Activated naive CD8-positive, alpha-beta T cell treated with anti-CD3 and anti-CD28 coated beads, Interleukin-2, amount 10 ng/mL, durations not matched to agents 7 days and 5 days (primary cell): ENCODE results near the gene ACTN2. TPM values are rescaled to one million over a fixed set of nuclear protein-coding genes. Genes with fewer than 3 reads are reported as not detected.

Experiments used
- ATAC-seq: fragments of 150-1000 bp; cut with Tn5 transposase; one replicate; pipeline ENCODE4 v1.10.0; 2021; ENCODE audit warnings: low read depth, moderate library complexity
- POLR2A ChIA-PET: fragments of 350-600 bp; sonication (Branson Sonifier 250); formaldehyde crosslinking; loops from one replicate; lab custom pipeline; 2021; ENCODE audit warnings: antibody characterized with exemption; lab: Charles Lee
- DNase-seq: peaks from one replicate; pipeline ENCODE4 v3.0.0; 2021
- H3K27ac Mint-ChIP-seq: one replicate; pipeline ENCODE4 v1.8.0; 2022; ENCODE audit warnings: mild to moderate bottlenecking, mixed read lengths
- H3K27me3 Mint-ChIP-seq: one replicate; pipeline ENCODE4 v1.8.0; 2022; ENCODE audit warnings: mild to moderate bottlenecking, moderate library complexity, mixed read lengths
- H3K36me3 Mint-ChIP-seq: one replicate; pipeline ENCODE4 v1.8.0; 2021; ENCODE audit warnings: mild to moderate bottlenecking, mixed read lengths
- H3K4me1 Mint-ChIP-seq: one replicate; pipeline ENCODE4 v1.8.0; 2021; ENCODE audit warnings: mixed read lengths
- H3K4me3 Mint-ChIP-seq: one replicate; pipeline ENCODE4 v1.8.0; 2022; ENCODE audit warnings: mild to moderate bottlenecking, moderate library complexity, mixed read lengths
- H3K9me3 Mint-ChIP-seq: one replicate; pipeline ENCODE4 v1.8.0; 2021; ENCODE audit warnings: mixed read lengths
- total RNA-seq, 2 experiments: library from RNA; stranded (reverse); gene quantifications; one replicate each; pipeline ENCODE4 v1.2.3, GENCODE V29; 2021

ACTN2 gene
- total RNA-seq, 2 experiments from 2014 or later: not detected

DNA sequence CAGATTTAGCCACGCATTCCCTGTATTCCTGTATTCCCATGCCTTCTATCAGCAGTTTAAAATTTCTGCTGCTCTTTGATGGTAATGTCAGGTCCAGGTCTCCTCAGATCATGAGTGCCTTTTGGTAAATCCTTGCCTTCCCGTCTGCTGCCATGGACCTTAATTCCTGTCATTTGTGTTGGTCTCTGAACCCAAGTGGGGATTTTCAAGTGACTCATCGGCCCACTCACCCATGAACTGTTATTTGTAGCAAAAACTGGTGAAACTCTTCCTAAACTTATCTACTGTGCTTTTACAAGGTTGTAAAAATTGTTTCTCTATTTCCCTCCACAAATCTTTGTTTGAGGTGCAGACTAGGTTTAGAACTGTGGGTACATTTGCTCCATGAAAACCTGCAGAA lies 47.4 kb downstream of the ACTN2 start:
- peaks cover 2% of the 10 kb centered on the region for H3K4me1 Mint-ChIP-seq
- ATAC-seq: no peak
- no peaks in the 10 kb centered on the region for H3K36me3 Mint-ChIP-seq
- no peaks in the 10 kb centered on the region for H3K9me3 Mint-ChIP-seq
- no peak overlapping the region for H3K27ac Mint-ChIP-seq
- no peak overlapping the region for H3K4me3 Mint-ChIP-seq
- POLR2A ChIA-PET: no interaction called here
- no peak for DNase-seq
- H3K27me3 Mint-ChIP-seq: peaks cover 3% of the 10 kb centered on the region

DNA sequence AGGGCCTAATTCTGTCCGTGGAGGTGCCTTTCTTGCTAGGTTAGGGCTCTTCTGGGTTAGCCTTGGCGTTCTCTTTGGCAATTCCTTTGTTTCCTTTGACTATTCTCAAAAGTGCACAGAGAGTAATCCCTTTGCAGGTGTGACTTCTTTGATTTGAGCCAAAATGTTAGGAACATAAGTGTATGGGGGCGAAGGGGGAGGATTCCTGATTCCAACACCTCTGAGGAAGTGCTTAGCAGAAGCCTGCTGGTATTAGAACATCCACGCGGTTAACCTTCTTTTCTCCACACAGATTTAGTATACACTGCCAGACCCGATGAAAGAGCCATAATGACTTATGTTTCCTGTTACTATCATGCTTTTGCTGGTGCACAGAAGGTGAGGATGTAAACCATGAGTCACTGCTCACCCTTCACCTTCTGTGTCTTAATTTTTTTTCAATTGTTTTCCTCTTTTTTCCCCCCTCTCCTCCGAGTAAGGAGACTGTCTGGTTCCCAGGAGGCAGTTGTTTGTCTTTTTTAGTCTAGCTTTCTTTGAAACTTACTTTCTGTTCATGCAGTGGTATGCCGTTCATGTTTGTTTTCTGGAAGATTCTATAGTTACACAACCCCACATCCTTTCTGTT lies 48.0 kb downstream of the ACTN2 start:
- no peaks in the 10 kb centered on the region for H3K9me3 Mint-ChIP-seq
- DNase-seq (no peak), ATAC-seq (no peak)
- no peak overlapping the region for H3K4me3 Mint-ChIP-seq
- no peak overlapping the region for H3K27ac Mint-ChIP-seq
- no peaks in the 10 kb centered on the region for H3K36me3 Mint-ChIP-seq
- peaks cover 2% of the 10 kb centered on the region for H3K4me1 Mint-ChIP-seq
- POLR2A ChIA-PET: no interaction called here
- peaks cover 3% of the 10 kb centered on the region for H3K27me3 Mint-ChIP-seq

DNA sequence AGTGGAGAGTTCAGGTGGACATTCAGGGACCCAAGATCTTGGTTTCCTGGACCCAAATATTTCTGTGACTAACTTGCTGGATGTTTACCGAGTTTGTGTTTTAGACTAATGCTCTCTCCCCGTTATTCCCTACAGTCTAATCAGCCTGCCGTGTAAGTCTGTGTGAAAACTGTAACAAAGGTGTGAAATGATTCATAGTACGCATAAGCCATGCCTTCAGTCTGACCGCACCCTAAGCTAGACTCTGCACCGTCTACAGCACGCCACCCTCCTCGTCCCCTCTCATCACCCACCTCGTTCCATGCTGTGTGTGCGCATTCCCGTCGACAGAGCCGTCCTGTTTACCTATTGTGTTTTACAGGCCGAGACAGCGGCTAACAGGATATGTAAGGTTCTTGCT lies 50.5 kb downstream of the ACTN2 start:
- ATAC-seq (no peak), DNase-seq (no peak)
- no peak overlapping the region for H3K4me3 Mint-ChIP-seq
- no peaks in the 10 kb centered on the region for H3K9me3 Mint-ChIP-seq
- H3K27me3 Mint-ChIP-seq: peaks cover 2% of the 10 kb centered on the region
- no peak overlapping the region for H3K27ac Mint-ChIP-seq
- H3K36me3 Mint-ChIP-seq: no peaks in the 10 kb centered on the region
- POLR2A ChIA-PET: no interaction called here
- H3K4me1 Mint-ChIP-seq: peaks cover 2% of the 10 kb centered on the region

DNA sequence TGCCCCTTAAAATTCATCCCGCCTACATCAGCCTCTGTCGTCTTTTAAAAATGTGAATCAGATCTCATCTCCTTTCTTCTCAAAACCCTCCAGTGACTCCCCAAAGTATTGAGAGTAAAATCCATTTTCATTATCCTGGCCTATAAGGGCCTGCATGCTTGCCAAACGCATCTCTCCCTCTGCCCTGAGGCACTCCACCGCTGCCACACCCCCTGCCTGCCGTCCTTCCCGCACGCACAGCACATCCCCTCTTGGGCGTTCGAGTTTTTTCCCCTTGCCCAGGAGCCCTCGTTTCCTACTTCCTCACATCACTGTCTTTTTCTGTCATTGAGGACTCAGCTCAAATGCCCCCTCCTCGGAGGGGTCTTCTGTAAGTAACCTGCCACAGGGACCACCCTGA lies 55.5 kb downstream of the ACTN2 start:
- ATAC-seq: no peak
- H3K4me1 Mint-ChIP-seq: no peaks in the 10 kb centered on the region
- no peaks in the 10 kb centered on the region for H3K36me3 Mint-ChIP-seq
- H3K27me3 Mint-ChIP-seq: peaks cover 2% of the 10 kb centered on the region
- no peaks in the 10 kb centered on the region for H3K9me3 Mint-ChIP-seq
- H3K27ac Mint-ChIP-seq: no peak overlapping the region
- no peak overlapping the region for H3K4me3 Mint-ChIP-seq
- POLR2A ChIA-PET: no interaction called here
- no peak for DNase-seq

DNA sequence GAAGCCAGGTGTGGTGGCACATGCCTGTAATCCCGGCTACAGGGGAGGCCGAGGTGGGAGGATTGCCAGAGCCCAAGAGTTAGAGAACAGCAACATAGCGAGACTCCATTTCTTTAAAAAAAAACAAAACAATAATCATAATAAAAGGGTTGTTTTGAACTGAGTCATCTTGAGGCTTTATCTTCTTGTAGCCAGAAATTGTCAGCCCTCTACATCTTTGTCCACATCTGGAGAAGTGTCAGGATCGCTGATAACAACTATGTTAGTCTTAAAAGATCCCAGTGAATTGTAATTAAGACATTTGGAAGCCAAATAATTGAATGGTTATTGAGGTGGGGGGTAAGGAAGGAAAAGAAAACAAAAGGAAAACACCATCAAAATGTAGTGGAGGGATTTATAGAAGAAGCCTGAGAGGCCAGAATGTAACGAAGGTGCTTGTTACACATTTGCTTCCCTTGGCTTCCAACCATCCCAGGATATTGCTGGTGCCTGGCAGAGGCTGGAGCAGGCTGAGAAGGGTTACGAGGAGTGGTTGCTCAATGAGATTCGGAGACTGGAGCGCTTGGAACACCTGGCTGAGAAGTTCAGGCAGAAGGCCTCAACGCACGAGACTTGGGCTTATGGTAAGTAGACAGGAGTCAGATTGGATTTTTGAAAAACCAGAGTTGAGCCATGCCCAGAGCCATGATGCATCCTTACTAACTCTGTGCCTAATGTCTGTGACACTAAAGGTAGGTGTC lies 56.3 kb downstream of the ACTN2 start:
- Mint-ChIP-seq H3K9me3 (no peaks in the 10 kb centered on the region), H3K36me3 (no peaks in the 10 kb centered on the region), H3K4me3 (no peak overlapping the region), H3K4me1 (no peaks in the 10 kb centered on the region), H3K27me3 (peaks cover 5% of the 10 kb centered on the region), H3K27ac (no peak overlapping the region)
- DNase-seq: no peak
- ATAC-seq: no peak
- POLR2A ChIA-PET: no interaction called here

DNA sequence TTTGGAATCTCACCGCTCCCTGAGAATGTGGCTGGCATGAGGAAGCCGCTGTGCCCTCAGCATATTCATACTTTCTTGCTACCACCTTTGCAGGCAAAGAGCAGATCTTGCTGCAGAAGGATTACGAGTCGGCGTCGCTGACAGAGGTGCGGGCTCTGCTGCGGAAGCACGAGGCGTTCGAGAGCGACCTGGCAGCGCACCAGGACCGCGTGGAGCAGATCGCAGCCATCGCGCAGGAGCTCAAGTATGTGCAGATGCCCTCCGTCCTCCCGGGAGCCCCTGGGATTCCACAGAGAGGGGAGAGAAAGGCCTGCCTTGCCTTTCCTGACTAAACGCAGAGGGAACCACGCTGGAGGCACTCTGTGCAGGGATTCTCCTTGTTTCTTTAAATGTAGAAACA lies 58.2 kb downstream of the ACTN2 start:
- no peaks in the 10 kb centered on the region for H3K4me1 Mint-ChIP-seq
- no peak for DNase-seq
- POLR2A ChIA-PET: no interaction called here
- no peak for ATAC-seq
- H3K27ac Mint-ChIP-seq: no peak overlapping the region
- no peaks in the 10 kb centered on the region for H3K9me3 Mint-ChIP-seq
- no peak overlapping the region for H3K4me3 Mint-ChIP-seq
- peaks cover 9% of the 10 kb centered on the region for H3K27me3 Mint-ChIP-seq
- no peaks in the 10 kb centered on the region for H3K36me3 Mint-ChIP-seq

DNA sequence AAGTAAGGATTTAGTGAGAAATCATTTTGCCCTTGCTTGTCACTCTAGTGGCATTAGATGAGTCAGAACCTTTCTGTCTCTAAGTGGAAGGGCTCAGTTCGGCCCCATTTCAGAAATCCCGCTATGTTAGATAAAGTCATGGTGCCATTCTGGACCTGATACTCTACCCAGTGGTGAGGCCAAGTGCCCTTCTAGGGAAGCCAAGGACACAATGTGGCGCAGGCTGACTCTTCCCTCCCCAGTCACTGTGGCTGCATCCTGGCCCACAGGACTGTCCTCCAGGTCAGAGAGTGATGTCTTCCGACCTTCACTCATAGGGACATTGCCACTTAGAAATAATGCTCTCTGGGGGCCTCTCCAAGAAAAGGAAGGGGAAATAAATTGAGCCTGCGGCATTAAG lies 60.5 kb downstream of the ACTN2 start:
- no peaks in the 10 kb centered on the region for H3K4me1 Mint-ChIP-seq
- no peak for ATAC-seq
- H3K27me3 Mint-ChIP-seq: peaks cover 10% of the 10 kb centered on the region
- H3K4me3 Mint-ChIP-seq: no peak overlapping the region
- POLR2A ChIA-PET: no interaction called here
- no peaks in the 10 kb centered on the region for H3K36me3 Mint-ChIP-seq
- no peak for DNase-seq
- H3K27ac Mint-ChIP-seq: no peak overlapping the region
- H3K9me3 Mint-ChIP-seq: no peaks in the 10 kb centered on the region

DNA sequence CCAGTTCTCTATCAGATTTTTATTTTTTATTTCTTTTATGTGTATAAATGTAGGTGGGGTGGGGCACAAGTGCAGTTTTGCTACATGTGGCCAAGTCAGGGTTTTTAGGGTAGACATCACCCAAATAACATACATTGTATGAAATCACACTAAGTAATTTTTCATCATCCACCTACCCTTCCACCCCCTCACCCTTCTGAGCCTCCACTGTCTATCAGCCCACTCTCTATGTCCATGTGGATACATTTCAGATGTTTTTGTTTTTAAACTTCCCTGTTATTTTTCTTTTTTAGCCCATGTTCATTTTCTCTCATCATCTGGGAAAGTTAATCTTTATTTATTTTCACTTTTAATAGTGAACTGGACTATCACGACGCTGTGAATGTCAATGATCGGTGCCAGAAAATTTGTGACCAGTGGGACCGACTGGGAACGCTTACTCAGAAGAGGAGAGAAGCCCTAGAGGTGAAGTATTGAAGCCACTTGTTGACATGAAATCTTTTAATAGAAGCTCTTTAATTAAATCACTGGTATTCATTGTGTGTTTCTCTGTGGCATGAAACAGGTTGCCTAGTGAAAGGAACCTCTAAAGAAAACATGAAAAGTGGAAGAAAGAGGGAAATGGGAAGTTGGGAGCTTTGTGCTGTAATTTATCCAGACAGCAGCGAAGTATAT lies 61.1 kb downstream of the ACTN2 start:
- POLR2A ChIA-PET: no interaction called here
- H3K4me1 Mint-ChIP-seq: no peaks in the 10 kb centered on the region

DNA sequence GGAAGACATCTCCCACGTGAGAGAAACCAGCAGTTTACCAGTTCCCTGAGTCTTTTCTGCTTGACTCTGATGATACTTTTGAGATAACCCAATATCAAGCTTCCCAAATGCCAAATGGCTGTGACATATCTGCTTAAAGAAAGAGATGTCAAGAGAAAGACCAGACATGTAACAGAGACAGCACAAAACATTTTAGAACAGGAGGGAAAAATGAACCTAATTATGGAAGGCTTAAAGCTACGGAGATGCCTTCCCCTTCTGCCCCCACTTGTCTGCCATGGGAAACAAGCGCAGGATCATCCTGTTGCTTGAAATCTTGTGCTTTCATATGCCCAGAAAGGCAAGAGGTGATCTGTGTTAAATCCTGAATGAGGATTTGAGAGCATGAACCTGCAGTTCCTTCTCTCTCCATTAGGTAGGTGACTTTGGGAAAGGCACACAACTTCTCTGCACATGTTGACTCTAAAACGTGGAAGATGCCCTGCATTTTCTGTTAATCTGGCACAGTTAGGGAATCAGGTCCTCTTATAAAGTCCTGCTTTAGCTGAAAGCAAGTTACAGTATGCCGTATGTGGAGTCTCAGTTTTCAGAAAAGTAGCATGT lies 62.1 kb downstream of the ACTN2 start:
- H3K27me3 Mint-ChIP-seq: peaks cover 10% of the 10 kb centered on the region
- no peak for DNase-seq
- H3K4me3 Mint-ChIP-seq: no peak overlapping the region
- no peaks in the 10 kb centered on the region for H3K36me3 Mint-ChIP-seq
- no peak for ATAC-seq
- POLR2A ChIA-PET: no interaction called here
- H3K9me3 Mint-ChIP-seq: no peaks in the 10 kb centered on the region
- no peak overlapping the region for H3K27ac Mint-ChIP-seq
- H3K4me1 Mint-ChIP-seq: no peaks in the 10 kb centered on the region

More for the DNA sequence above, 61.1 kb downstream of the ACTN2 start:
- ATAC-seq: no peak
- no peak overlapping the region for H3K4me3 Mint-ChIP-seq
- no peaks in the 10 kb centered on the region for H3K36me3 Mint-ChIP-seq
- H3K27ac Mint-ChIP-seq: no peak overlapping the region
- H3K9me3 Mint-ChIP-seq: no peaks in the 10 kb centered on the region
- peaks cover 10% of the 10 kb centered on the region for H3K27me3 Mint-ChIP-seq
- DNase-seq: no peak

DNA sequence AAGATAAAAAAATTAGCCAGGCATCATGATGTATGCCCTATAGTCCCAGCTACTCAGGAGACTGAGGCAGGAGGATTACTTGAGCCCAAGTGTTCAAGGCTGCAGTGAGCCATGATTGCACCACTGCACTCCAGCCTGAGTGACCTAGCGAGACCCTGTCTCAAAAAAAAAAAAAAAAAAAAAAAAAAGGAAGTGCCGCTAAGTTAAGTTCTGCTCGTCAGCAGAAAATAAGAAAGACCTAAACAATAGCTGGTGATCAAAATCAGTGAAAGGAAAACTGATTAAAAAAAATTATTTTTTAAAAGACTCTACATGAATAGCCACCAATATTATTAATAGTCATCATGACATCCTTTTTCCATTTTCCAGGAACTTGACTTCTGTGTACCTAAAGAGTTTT lies 64.6 kb downstream of the ACTN2 start:
- H3K27ac Mint-ChIP-seq: no peak overlapping the region
- no peaks in the 10 kb centered on the region for H3K4me1 Mint-ChIP-seq
- H3K36me3 Mint-ChIP-seq: no peaks in the 10 kb centered on the region
- no peaks in the 10 kb centered on the region for H3K9me3 Mint-ChIP-seq
- peaks cover 10% of the 10 kb centered on the region for H3K27me3 Mint-ChIP-seq
- POLR2A ChIA-PET: no interaction called here
- no peak overlapping the region for H3K4me3 Mint-ChIP-seq
- no peak for ATAC-seq
- DNase-seq: no peak

DNA sequence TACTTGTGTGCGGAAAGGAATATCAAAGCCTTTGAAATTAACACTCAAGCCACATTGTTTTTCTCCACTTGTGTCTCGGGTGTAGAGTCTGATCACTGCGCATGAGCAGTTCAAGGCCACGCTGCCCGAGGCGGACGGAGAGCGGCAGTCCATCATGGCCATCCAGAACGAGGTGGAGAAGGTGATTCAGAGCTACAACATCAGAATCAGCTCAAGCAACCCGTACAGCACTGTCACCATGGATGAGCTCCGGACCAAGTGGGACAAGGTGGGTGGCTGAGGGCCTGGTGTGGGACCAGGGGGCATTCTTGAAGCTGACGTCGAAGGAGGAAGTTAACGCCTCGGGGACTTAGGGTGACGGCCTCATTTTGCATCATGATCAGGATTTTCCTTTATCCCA lies 65.1 kb downstream of the ACTN2 start:
- Mint-ChIP-seq H3K9me3 (no peaks in the 10 kb centered on the region), H3K27ac (no peak overlapping the region), H3K27me3 (peaks cover 10% of the 10 kb centered on the region), H3K36me3 (no peaks in the 10 kb centered on the region), H3K4me3 (no peak overlapping the region), H3K4me1 (no peaks in the 10 kb centered on the region)
- no peak for ATAC-seq
- no peak for DNase-seq
- POLR2A ChIA-PET: no interaction called here

DNA sequence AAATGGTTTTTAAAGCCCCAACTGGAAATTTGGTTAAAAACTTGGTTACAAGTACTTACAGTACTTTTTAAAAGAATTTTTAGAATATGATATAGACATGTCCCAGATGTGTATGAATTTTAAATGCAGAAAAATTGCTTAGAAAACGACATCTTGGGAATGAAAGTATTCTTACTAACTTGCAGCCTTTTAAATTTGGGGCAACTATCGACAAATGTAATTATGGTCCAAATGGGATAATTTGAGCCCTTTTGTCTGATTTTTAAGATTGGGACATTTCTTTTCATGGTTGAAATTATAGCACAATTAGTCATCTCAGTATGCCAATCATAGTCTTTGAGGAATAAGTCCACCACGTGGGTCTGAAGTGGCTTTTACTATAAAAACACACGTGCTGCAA lies 65.6 kb downstream of the ACTN2 start:
- DNase-seq: no peak
- Mint-ChIP-seq H3K36me3 (no peaks in the 10 kb centered on the region), H3K27me3 (peaks cover 10% of the 10 kb centered on the region), H3K4me3 (no peak overlapping the region), H3K27ac (no peak overlapping the region), H3K4me1 (no peaks in the 10 kb centered on the region), H3K9me3 (no peaks in the 10 kb centered on the region)
- no peak for ATAC-seq
- POLR2A ChIA-PET: interaction anchor here (0.6 kb wide), 1 partner anchor 20 kb away, joined by 3 read pairs; no protein-coding TSS in a partner anchor

DNA sequence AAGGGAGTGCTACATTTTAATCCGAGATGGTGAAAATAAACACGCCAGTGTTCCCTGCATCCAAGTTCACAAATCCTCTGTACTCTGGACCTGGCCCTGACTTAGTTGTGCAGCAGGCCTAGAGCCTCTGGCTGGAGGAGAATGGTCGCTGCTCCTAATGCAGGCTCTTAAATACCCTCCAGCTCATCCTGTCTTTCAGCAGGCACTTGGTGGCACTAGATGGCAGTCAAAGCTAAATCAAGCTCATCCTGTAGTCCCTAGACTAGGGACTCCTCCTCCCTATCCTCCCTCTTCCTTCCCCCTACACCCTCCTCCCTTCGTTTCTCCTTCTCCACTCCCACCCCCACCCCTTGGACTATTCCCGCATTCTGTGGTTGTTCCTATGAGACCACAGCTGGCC lies 67.2 kb downstream of the ACTN2 start:
- no peak for ATAC-seq
- Mint-ChIP-seq H3K4me1 (no peaks in the 10 kb centered on the region), H3K9me3 (no peaks in the 10 kb centered on the region), H3K27ac (no peak overlapping the region), H3K36me3 (no peaks in the 10 kb centered on the region), H3K4me3 (no peak overlapping the region), H3K27me3 (peaks cover 3% of the 10 kb centered on the region)
- POLR2A ChIA-PET: no interaction called here
- DNase-seq: no peak
